Uterus (tissue), 2 donors: Measurements from ENCODE around the gene LTV1.

Experiments used
- CTCF ChIP-seq, 4 experiments: fragments of 200-600 bp in 2 of 4; fragments of 450-650 bp in 2 of 4; sonication (generic) in 2 of 4; IDR thresholded peaks; one replicate each; pipeline ENCODE4 v1.5.1; 2016 to 2019; ENCODE audit warnings: antibody characterized with exemption in 4 of 4, mild to moderate bottlenecking in 2 of 4, moderate library complexity in 1 of 4
- POLR2A ChIP-seq, 2 donors: fragments of 450-650 bp; IDR thresholded peaks; one replicate each; pipeline ENCODE4 v1.6.1; 2016; ENCODE audit warnings: antibody characterized with exemption in 2 of 2, mild to moderate bottlenecking in 1 of 2, moderate library complexity in 1 of 2

- TF ChIP-seq CTCF (IDR thresholded peaks at IDR 0.05) (no peak), POLR2A (IDR thresholded peaks at IDR 0.05) (no peak)
Measured at GRCh38 chr6:143878272-143878760, 35.2 kb downstream of the LTV1 start.
